ENCODE results near the gene GFPT1. TPM values are rescaled to one million over a fixed set of nuclear protein-coding genes. Genes with fewer than 3 reads are reported as not detected.

The GFPT1 gene
- total and polyA plus RNA-seq, 8 donors = 4.1 to 107 (median 17.4) TPM

GRCh38 chr2:69330781-69331180, 56.2 kb downstream of the GFPT1 start:
- no peaks in the 10 kb centered on the region for H3K4me1 ChIP-seq
- no peak overlapping the region for H3K4me3 ChIP-seq
- 59 to 77% (median 68%) methylated on average over 2 of the region's 2 CpGs for WGBS, 5 donors
- TF ChIP-seq CTCF (IDR thresholded peaks at IDR 0.05) (no peak), POLR2AphosphoS5 (IDR thresholded peaks at IDR 0.05) (no peak), POLR2A (IDR thresholded peaks at IDR 0.05) (no peak), EP300 (IDR thresholded peaks at IDR 0.05) (no peak)
- intact Hi-C loops (cut with DNase I; ENCODE audit: low total_unique reads) = no loop called here
- no peak overlapping the region for H3K27ac ChIP-seq
- no peak for DNase-seq
- no peaks in the 10 kb centered on the region for H3K9me3 ChIP-seq
- H3K36me3 ChIP-seq = peaks cover 34 to 94% (median 83%) of the 10 kb centered on the region in 4 donors
- no peaks in the 10 kb centered on the region for H3K27me3 ChIP-seq

- Histone ChIP-seq H3K27me3 (no peaks in the 10 kb centered on the region), H3K36me3 (peaks cover 9 to 63% (median 61%) of the 10 kb centered on the region in 4 donors), H3K4me3 (no peak overlapping the region), H3K9me3 (no peaks in the 10 kb centered on the region), H3K4me1 (peaks cover 0 to 15% (median 7%) of the 10 kb centered on the region in 4 donors), H3K27ac (no peak overlapping the region)
- TF ChIP-seq POLR2A (IDR thresholded peaks at IDR 0.05) (no peak), EP300 (IDR thresholded peaks at IDR 0.05) (no peak), POLR2AphosphoS5 (IDR thresholded peaks at IDR 0.05) (no peak), CTCF (IDR thresholded peaks at IDR 0.05) (no peak)
- DNase-seq = no peak
- intact Hi-C loops (cut with DNase I; ENCODE audit: low total_unique reads) = no loop called here
- WGBS, 5 donors = 93 to 100% (median 94%) methylated on average over 1 of the region's 1 CpG
These were observed 64.4 kb downstream of the GFPT1 start for GRCh38 chr2:69322631-69323030.

- intact Hi-C loops (cut with DNase I; ENCODE audit: low total_unique reads) = no loop called here
- H3K4me1 ChIP-seq = peaks cover 0 to 11% (median 6%) of the 10 kb centered on the region in 4 donors
- H3K36me3 ChIP-seq = peaks cover 0 to 37% (median 13%) of the 10 kb centered on the region in 4 donors
- no peak overlapping the region for H3K27ac ChIP-seq
- DNase-seq = no peak
- TF ChIP-seq CTCF (IDR thresholded peaks at IDR 0.05) (no peak), POLR2AphosphoS5 (IDR thresholded peaks at IDR 0.05) (no peak), POLR2A (IDR thresholded peaks at IDR 0.05) (no peak), EP300 (IDR thresholded peaks at IDR 0.05) (no peak)
- H3K9me3 ChIP-seq = peaks cover 0 to 12% (median 0%) of the 10 kb centered on the region in 4 donors
- H3K4me3 ChIP-seq = no peak overlapping the region
- no peaks in the 10 kb centered on the region for H3K27me3 ChIP-seq
These were observed 70.5 kb downstream of the GFPT1 start for GRCh38 chr2:69316550-69316949.

GRCh38 chr2:69315160-69315761, 71.8 kb downstream of the GFPT1 start:
- Histone ChIP-seq H3K4me1 (peaks cover 2 to 12% (median 9%) of the 10 kb centered on the region in 4 donors), H3K27ac (no peak overlapping the region), H3K27me3 (no peaks in the 10 kb centered on the region), H3K36me3 (peaks cover 0 to 37% (median 13%) of the 10 kb centered on the region in 4 donors), H3K9me3 (peaks cover 0 to 12% (median 0%) of the 10 kb centered on the region in 4 donors), H3K4me3 (no peak overlapping the region)
- no peak for DNase-seq
- intact Hi-C loops (cut with DNase I; ENCODE audit: low total_unique reads) = no loop called here
- TF ChIP-seq POLR2AphosphoS5 (IDR thresholded peaks at IDR 0.05) (no peak), POLR2A (IDR thresholded peaks at IDR 0.05) (no peak)
- WGBS, 5 donors = 93 to 98% (median 95%) methylated on average over 4 of the region's 4 CpGs

- Histone ChIP-seq H3K27me3 (peaks cover 0 to 10% (median 6%) of the 10 kb centered on the region in 3 donors), H3K9me3 (peaks cover 0 to 5% (median 0%) of the 10 kb centered on the region in 4 donors), H3K4me1 (peaks cover 28 to 54% (median 46%) of the 10 kb centered on the region in 4 donors), H3K27ac (peak overlapping the region in 3 of 5 donors; percentile 70 to 74 (median 74)), H3K36me3 (peaks cover 0 to 5% (median 0%) of the 10 kb centered on the region in 4 donors), H3K4me3 (no peak overlapping the region)
- DNase-seq = no peak
- 49 to 66% (median 58%) methylated on average over 2 of the region's 2 CpGs for WGBS, 5 donors
- intact Hi-C loops (cut with DNase I; ENCODE audit: low total_unique reads) = no loop called here
- no peak for TF ChIP-seq EP300 (IDR thresholded peaks at IDR 0.05)
- TF ChIP-seq CTCF (IDR thresholded peaks at IDR 0.05) = no peak
- TF ChIP-seq POLR2AphosphoS5 (IDR thresholded peaks at IDR 0.05) = no peak
- TF ChIP-seq POLR2A (IDR thresholded peaks at IDR 0.05) = no peak
These were observed 76.0 kb downstream of the GFPT1 start for GRCh38 chr2:69311024-69311416.

Data from stomach (tissue), 9 donors.